Measurements from ENCODE around the gene SEC24D. TPM values are rescaled to one million over a fixed set of nuclear protein-coding genes. Genes with fewer than 3 reads are reported as not detected.
A peak's percentile ranks its signal among the peaks of the same experiment; 100 is the strongest.

The SEC24D gene
- total RNA-seq, 1 donor from 2014 or later = 48.1 TPM

- Histone ChIP-seq H3K4me3 (no peak overlapping the region), H3K27ac (no peak overlapping the region), H3K27me3 (no peaks in the 10 kb centered on the region), H3K4me1 (peaks cover 14% of the 10 kb centered on the region), H3K36me3 (peaks cover 2% of the 10 kb centered on the region), H3K9me3 (no peaks in the 10 kb centered on the region)
- intact Hi-C loops (cut with DNase I) = no loop called here
- peak; percentile 38 for TF ChIP-seq CTCF (IDR thresholded peaks at IDR 0.05)
- ATAC-seq = no peak
- no peak for DNase-seq
Observed at GRCh38 chr4:118682928-118683327, 153.0 kb downstream of the SEC24D start.

GRCh38 chr4:118680808-118681207, 155.1 kb downstream of the SEC24D start:
- TF ChIP-seq CTCF (IDR thresholded peaks at IDR 0.05) = no peak
- Histone ChIP-seq H3K4me3 (no peak overlapping the region), H3K27ac (no peak overlapping the region), H3K4me1 (no peaks in the 10 kb centered on the region), H3K9me3 (no peaks in the 10 kb centered on the region), H3K27me3 (no peaks in the 10 kb centered on the region), H3K36me3 (no peaks in the 10 kb centered on the region)
- no peak for ATAC-seq
- intact Hi-C loops (cut with DNase I) = no loop called here
- no peak for DNase-seq

- H3K9me3 ChIP-seq = no peaks in the 10 kb centered on the region
- intact Hi-C loops (cut with DNase I) = no loop called here
- TF ChIP-seq CTCF (IDR thresholded peaks at IDR 0.05) = no peak
- ATAC-seq (no peak), DNase-seq (no peak)
- no peaks in the 10 kb centered on the region for H3K27me3 ChIP-seq
- no peaks in the 10 kb centered on the region for H3K4me1 ChIP-seq
- no peaks in the 10 kb centered on the region for H3K36me3 ChIP-seq
- H3K4me3 ChIP-seq = no peak overlapping the region
- H3K27ac ChIP-seq = no peak overlapping the region
Observed at GRCh38 chr4:118676128-118676527, 159.8 kb downstream of the SEC24D start.

Other genes with a start within 250 kb of the SEC24D start
- 47.0 TPM for gene METTL14, start 150.7 kb downstream of the SEC24D start, total RNA-seq
- gene SYNPO2, start 52.7 kb upstream of the SEC24D start, total RNA-seq = 38.9 TPM

All from upper lobe of right lung (tissue), 1 donor.